NCI-H2227 treated with DMSO at 0.1 percent for 48 hours (cell line): Measurements from ENCODE around the gene PARP14.

ENCODE experiments used
- DNase-seq: peaks from one replicate; lab custom pipeline; 2025; lab: John Stamatoyannopoulos, UW

The PARP14 gene

GRCh38 chr3:122773944-122774509 is 93.4 kb downstream of the PARP14 start:
- DNase-seq, result no peak

GRCh38 chr3:122774564-122774963 is 93.9 kb downstream of the PARP14 start:
- DNase-seq, result no peak

- DNase-seq, result no peak
These were observed 96.2 kb downstream of the PARP14 start for GRCh38 chr3:122776675-122777468.

- no peak for DNase-seq
These were observed 96.9 kb downstream of the PARP14 start for GRCh38 chr3:122777563-122777962.
